ENCODE data around the gene GALNT12.

Gene GALNT12

GRCh38 chr9:98874721-98875255, 67.3 kb downstream of the GALNT12 start:
- DNase-seq (ENCODE audit: low spot score), result no peak
- no peak for TF ChIP-seq CTCF (IDR thresholded peaks at IDR 0.05)
- H3K4me3 ChIP-seq, result no peak overlapping the region
- no peak overlapping the region for H3K27ac ChIP-seq

GRCh38 chr9:98875536-98875935, 68.1 kb downstream of the GALNT12 start:
- Histone ChIP-seq H3K27ac (no peak overlapping the region), H3K4me3 (no peak overlapping the region)
- DNase-seq (ENCODE audit: low spot score), result no peak
- TF ChIP-seq CTCF (IDR thresholded peaks at IDR 0.05), result no peak

GRCh38 chr9:98877311-98877710, 69.8 kb downstream of the GALNT12 start:
- no peak for DNase-seq (ENCODE audit: low spot score)
- Histone ChIP-seq H3K4me3 (no peak overlapping the region), H3K27ac (no peak overlapping the region)
- no peak for TF ChIP-seq CTCF (IDR thresholded peaks at IDR 0.05)

GRCh38 chr9:98879094-98879962, 71.9 kb downstream of the GALNT12 start:
- TF ChIP-seq CTCF (IDR thresholded peaks at IDR 0.05), result no peak
- Histone ChIP-seq H3K27ac (peak overlapping the region; percentile 2 to 51), H3K4me3 (no peak overlapping the region)
- DNase-seq (ENCODE audit: low spot score), result peak; percentile 53

- no peak for TF ChIP-seq CTCF (IDR thresholded peaks at IDR 0.05)
- H3K27ac ChIP-seq, result peak overlapping the region; percentile 2 to 51
- DNase-seq (ENCODE audit: low spot score), result peak; percentile 59
These were observed 72.5 kb downstream of the GALNT12 start for GRCh38 chr9:98879963-98880310.

GRCh38 chr9:98880311-98881015, 73.0 kb downstream of the GALNT12 start:
- H3K27ac ChIP-seq, result peak overlapping the region; percentile 2 to 51
- no peak overlapping the region for H3K4me3 ChIP-seq
- DNase-seq (ENCODE audit: low spot score), result peak; percentile 31
- TF ChIP-seq CTCF (IDR thresholded peaks at IDR 0.05), result no peak

More at GRCh38 chr9:98879963-98880310, 72.5 kb downstream of the GALNT12 start:
- H3K4me3 ChIP-seq, result no peak overlapping the region

Data from coronary artery (tissue), 2 donors.